ENCODE measurements around the gene BDH2. TPM values are rescaled to one million over a fixed set of nuclear protein-coding genes. Genes with fewer than 3 reads are reported as not detected.
A peak's percentile ranks its signal among the peaks of the same experiment; 100 is the strongest.

Gene BDH2
- total RNA-seq, 1 donor from 2014 or later, result 13.9 TPM

DNA sequence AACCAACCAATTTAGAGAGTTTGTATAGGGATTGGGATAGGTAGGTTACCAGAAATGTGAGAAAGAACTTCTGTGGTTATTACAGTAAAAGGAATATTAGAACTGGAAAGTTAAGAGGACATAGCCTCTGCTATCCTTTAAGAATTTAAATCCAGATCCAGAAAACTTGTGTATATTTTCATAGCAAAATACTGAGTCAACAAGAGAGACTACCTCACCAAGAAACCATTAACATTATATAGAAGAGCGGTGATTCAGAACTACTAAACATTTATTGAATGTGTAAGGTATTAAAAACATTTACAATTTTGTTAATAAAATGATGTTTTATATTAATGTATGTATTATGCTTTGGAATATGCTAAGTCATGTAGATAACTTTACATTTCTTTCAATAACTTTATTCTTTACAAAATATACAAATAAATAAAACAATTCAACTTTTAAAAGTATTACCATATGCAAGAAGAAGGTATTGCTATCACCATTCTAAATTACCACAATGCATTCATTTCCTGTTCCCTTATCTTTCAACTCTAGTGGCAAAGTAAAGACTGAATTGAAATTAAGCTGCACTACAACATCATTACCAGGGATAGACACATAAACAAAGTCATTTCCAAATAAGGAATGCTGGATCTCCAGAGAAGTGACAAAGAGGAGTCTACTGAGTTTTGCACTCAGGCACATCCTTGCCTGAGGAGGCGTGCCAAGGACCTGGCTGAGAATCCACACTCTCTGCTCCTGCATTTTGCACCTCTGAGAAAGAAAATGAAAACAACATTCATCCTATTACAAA is 6.1 kb upstream of the BDH2 start:
- Histone ChIP-seq H3K9me3 (no peaks in the 10 kb centered on the region), H3K4me3 (no peak overlapping the region), H3K36me3 (no peaks in the 10 kb centered on the region), H3K27me3 (no peaks in the 10 kb centered on the region), H3K27ac (no peak overlapping the region), H3K4me1 (no peaks in the 10 kb centered on the region)
- TF ChIP-seq, protein P1, sequence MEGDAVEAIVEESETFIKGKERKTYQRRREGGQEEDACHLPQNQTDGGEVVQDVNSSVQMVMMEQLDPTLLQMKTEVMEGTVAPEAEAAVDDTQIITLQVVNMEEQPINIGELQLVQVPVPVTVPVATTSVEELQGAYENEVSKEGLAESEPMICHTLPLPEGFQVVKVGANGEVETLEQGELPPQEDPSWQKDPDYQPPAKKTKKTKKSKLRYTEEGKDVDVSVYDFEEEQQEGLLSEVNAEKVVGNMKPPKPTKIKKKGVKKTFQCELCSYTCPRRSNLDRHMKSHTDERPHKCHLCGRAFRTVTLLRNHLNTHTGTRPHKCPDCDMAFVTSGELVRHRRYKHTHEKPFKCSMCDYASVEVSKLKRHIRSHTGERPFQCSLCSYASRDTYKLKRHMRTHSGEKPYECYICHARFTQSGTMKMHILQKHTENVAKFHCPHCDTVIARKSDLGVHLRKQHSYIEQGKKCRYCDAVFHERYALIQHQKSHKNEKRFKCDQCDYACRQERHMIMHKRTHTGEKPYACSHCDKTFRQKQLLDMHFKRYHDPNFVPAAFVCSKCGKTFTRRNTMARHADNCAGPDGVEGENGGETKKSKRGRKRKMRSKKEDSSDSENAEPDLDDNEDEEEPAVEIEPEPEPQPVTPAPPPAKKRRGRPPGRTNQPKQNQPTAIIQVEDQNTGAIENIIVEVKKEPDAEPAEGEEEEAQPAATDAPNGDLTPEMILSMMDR (IDR thresholded peaks at IDR 0.05), result no peak
- intact Hi-C loops (cut with DNase I), result no loop called here
- no peak for DNase-seq (ENCODE audit: low spot score in 2 of 2)

DNA sequence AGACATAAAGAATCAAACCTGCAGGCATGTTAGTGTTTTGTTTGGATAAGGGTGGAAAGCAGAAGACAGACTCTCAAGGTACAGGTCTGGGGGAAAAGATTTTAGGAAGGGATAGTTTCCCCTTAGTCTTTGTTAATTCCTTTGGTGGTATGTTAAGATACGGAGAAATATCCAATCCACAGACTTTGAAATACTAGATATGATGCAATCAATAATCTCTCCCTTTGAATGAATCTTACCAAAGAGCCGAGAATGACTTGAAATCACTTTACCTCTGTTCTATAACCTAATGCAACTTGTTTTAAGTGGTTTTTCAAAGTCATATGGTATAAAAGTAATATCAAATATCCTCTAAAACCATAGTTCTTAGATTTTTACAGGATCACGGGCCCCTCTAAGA is 5.3 kb upstream of the BDH2 start:
- no peak overlapping the region for H3K27ac ChIP-seq
- H3K36me3 ChIP-seq, result no peaks in the 10 kb centered on the region
- TF ChIP-seq, protein P1 (IDR thresholded peaks at IDR 0.05), result no peak
- no peaks in the 10 kb centered on the region for H3K4me1 ChIP-seq
- H3K9me3 ChIP-seq, result no peaks in the 10 kb centered on the region
- DNase-seq (ENCODE audit: low spot score in 2 of 2), result no peak
- no peak overlapping the region for H3K4me3 ChIP-seq
- intact Hi-C loops (cut with DNase I), result loop anchor here (5.0 kb wide), 1 partner anchor 658 kb away; no protein-coding TSS in a partner anchor
- H3K27me3 ChIP-seq, result no peaks in the 10 kb centered on the region

- Histone ChIP-seq H3K36me3 (no peaks in the 10 kb centered on the region), H3K27me3 (no peaks in the 10 kb centered on the region), H3K27ac (no peak overlapping the region), H3K9me3 (no peaks in the 10 kb centered on the region), H3K4me3 (no peak overlapping the region), H3K4me1 (peaks cover 4 to 17% of the 10 kb centered on the region in 2 donors)
- TF ChIP-seq, protein P1 (IDR thresholded peaks at IDR 0.05), result no peak
- intact Hi-C loops (cut with DNase I), result loop anchor here (5.0 kb wide), 1 partner anchor 653 kb away; no protein-coding TSS in a partner anchor
- DNase-seq (ENCODE audit: low spot score in 2 of 2), result no peak
Measured at GRCh38 chr4:103100691-103101090, 1.1 kb upstream of the BDH2 start.

- Histone ChIP-seq H3K27ac (peak overlapping the region; percentile 63 to 69), H3K4me1 (peaks cover 4 to 17% of the 10 kb centered on the region in 2 donors), H3K9me3 (no peaks in the 10 kb centered on the region), H3K4me3 (peak overlapping the region; percentile 52 to 54), H3K36me3 (peaks cover 0 to 3% of the 10 kb centered on the region in 2 donors), H3K27me3 (no peaks in the 10 kb centered on the region)
- DNase-seq (ENCODE audit: low spot score in 2 of 2), result no peak
- intact Hi-C loops (cut with DNase I), result loop anchor here (2.0 to 10.0 kb wide), 4 partner anchors 22 to 597 kb away; partner anchors contain the start of genes NFKB1, SLC9B1 and SLC9B2
- TF ChIP-seq, protein P1 (IDR thresholded peaks at IDR 0.05), result no peak
Measured at GRCh38 chr4:103098756-103099440, 736 bp downstream of the BDH2 start.

GRCh38 chr4:103098341-103098740 is 1.3 kb downstream of the BDH2 start:
- Histone ChIP-seq H3K36me3 (peaks cover 0 to 5% of the 10 kb centered on the region in 2 donors), H3K27ac (peak overlapping the region in 1 of 2 donors; percentile 63), H3K4me3 (peak overlapping the region; percentile 52 to 54), H3K9me3 (no peaks in the 10 kb centered on the region), H3K27me3 (no peaks in the 10 kb centered on the region), H3K4me1 (peaks cover 4 to 17% of the 10 kb centered on the region in 2 donors)
- intact Hi-C loops (cut with DNase I), result loop anchor here (2.0 to 10.0 kb wide), 4 partner anchors 22 to 596 kb away; partner anchors contain the start of genes NFKB1, SLC9B1 and SLC9B2
- DNase-seq (ENCODE audit: low spot score in 2 of 2), result no peak
- TF ChIP-seq, protein P1 (IDR thresholded peaks at IDR 0.05), result no peak
